ENCODE results near the gene DNAAF8.

DNA sequence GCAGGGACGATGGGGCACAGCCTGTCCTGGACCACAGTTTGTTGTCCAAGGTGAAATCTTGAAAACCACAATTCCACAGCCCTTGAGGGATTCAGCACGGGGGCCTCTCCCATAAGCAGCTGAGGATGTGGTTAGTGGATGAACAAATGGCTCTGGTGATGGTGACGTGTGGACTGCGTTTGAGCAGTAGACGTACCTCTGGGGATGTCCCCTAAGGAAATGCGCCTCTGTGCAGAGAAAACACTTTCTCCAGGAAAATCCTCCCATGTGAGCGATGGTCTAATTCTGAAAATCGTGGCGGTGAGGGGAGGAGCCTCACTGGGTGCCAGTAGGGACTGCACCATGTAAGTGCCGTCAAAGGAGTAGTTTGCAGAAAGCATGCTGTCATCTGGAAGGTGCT, 56.5 kb downstream of the DNAAF8 start:
- TF ChIP-seq, protein P1, sequence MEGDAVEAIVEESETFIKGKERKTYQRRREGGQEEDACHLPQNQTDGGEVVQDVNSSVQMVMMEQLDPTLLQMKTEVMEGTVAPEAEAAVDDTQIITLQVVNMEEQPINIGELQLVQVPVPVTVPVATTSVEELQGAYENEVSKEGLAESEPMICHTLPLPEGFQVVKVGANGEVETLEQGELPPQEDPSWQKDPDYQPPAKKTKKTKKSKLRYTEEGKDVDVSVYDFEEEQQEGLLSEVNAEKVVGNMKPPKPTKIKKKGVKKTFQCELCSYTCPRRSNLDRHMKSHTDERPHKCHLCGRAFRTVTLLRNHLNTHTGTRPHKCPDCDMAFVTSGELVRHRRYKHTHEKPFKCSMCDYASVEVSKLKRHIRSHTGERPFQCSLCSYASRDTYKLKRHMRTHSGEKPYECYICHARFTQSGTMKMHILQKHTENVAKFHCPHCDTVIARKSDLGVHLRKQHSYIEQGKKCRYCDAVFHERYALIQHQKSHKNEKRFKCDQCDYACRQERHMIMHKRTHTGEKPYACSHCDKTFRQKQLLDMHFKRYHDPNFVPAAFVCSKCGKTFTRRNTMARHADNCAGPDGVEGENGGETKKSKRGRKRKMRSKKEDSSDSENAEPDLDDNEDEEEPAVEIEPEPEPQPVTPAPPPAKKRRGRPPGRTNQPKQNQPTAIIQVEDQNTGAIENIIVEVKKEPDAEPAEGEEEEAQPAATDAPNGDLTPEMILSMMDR (IDR thresholded peaks at IDR 0.05) = no peak
- TF ChIP-seq POLR2A (IDR thresholded peaks at IDR 0.05) = no peak
